Hepatocyte (in vitro differentiated cells): ENCODE data around the gene NCOA6.

Experiments
- CTCF ChIP-seq: fragments of 200-600 bp; sonication (generic); IDR thresholded peaks from 2 replicates; pipeline ENCODE4 v1.5.1; 2016; ENCODE audit warnings: antibody characterized with exemption, mild to moderate bottlenecking; ENCODE audit not compliant: poor library complexity
- EZH2 ChIP-seq: fragments of 200-600 bp; sonication (generic); IDR thresholded peaks from 2 replicates; pipeline ENCODE4 v1.6.1; 2016; ENCODE audit warnings: antibody characterized with exemption, mild to moderate bottlenecking, borderline replicate concordance

- TF ChIP-seq CTCF (no peak), EZH2 (no peak)
Observed at GRCh38 chr20:34806255-34806654, 19.2 kb downstream of the NCOA6 start.
